Lower lobe of right lung (tissue), 2 donors: Measurements from ENCODE around the gene MEP1A. TPM values are rescaled to one million over a fixed set of nuclear protein-coding genes. Genes with fewer than 3 reads are reported as not detected.
"Not testable (repeated sequence)": the region's sequence is repeated elsewhere in the genome, so short reads cannot be mapped to it uniquely, and the experiment has no call there.

ENCODE experiments used
- ATAC-seq, 2 donors: fragments of 200-7000 bp; cut with Tn5 transposase; one replicate each; pipeline ENCODE4 v1.9.1; 2020 to 2022; ENCODE audit warnings: mild to moderate bottlenecking in 2 of 2, moderate library complexity in 2 of 2
- DNase-seq: peaks from one replicate; pipeline ENCODE4 v3.0.0-alpha.2; 2020
- H3K27ac ChIP-seq: fragments of 200-600 bp; one replicate; pipeline ENCODE4 v1.8.0; 2022
- H3K27me3 ChIP-seq: fragments of 200-600 bp; one replicate; pipeline ENCODE4 v1.8.0; 2022; ENCODE audit warnings: low read depth
- H3K36me3 ChIP-seq: fragments of 200-600 bp; one replicate; pipeline ENCODE4 v1.8.0; 2022; ENCODE audit warnings: mild to moderate bottlenecking
- H3K4me1 ChIP-seq: fragments of 200-600 bp; one replicate; pipeline ENCODE4 v1.8.0; 2022
- H3K4me3 ChIP-seq: fragments of 200-600 bp; one replicate; pipeline ENCODE4 v1.8.0; 2022; ENCODE audit warnings: mild to moderate bottlenecking
- H3K9me3 ChIP-seq: fragments of 200-600 bp; one replicate; pipeline ENCODE4 v1.8.0; 2022
- CTCF ChIP-seq: fragments of 200-600 bp; IDR thresholded peaks from one replicate; pipeline ENCODE4 v1.8.0; 2022; ENCODE audit warnings: antibody characterized with exemption, mild to moderate bottlenecking
- intact Hi-C: fragments of 100-400 bp; cut with DNase I; formaldehyde crosslinking; loops from one replicate; pipeline ENCODE4 v1.11.0; 2022
- total RNA-seq: library from RNA; stranded (reverse); fragmentation: NEBNext Ultra II Directional; extraction: Animal tissue kit (Norgen Biotek cat#: 25700); gene quantifications from one replicate; pipeline ENCODE4 v1.2.1, GENCODE V29; 2021
- donor health status: DM: no; HTN: yes; CAD: no; lungs with severe emphysema.

MEP1A gene
- total RNA-seq, 1 donor from 2014 or later, result 0.41 TPM

GRCh38 chr6:46772762-46773161 lies 20.4 kb upstream of the MEP1A start:
- Histone ChIP-seq H3K27me3 (no peaks in the 10 kb centered on the region), H3K4me1 (peaks cover 21% of the 10 kb centered on the region), H3K36me3 (no peaks in the 10 kb centered on the region), H3K9me3 (no peaks in the 10 kb centered on the region), H3K27ac (peak overlapping the region; percentile 37), H3K4me3 (no peak overlapping the region)
- ATAC-seq (peak; percentile 66 to 87), DNase-seq (peak; percentile 72)
- intact Hi-C loops, result no loop called here
- TF ChIP-seq CTCF, result no peak

DNA sequence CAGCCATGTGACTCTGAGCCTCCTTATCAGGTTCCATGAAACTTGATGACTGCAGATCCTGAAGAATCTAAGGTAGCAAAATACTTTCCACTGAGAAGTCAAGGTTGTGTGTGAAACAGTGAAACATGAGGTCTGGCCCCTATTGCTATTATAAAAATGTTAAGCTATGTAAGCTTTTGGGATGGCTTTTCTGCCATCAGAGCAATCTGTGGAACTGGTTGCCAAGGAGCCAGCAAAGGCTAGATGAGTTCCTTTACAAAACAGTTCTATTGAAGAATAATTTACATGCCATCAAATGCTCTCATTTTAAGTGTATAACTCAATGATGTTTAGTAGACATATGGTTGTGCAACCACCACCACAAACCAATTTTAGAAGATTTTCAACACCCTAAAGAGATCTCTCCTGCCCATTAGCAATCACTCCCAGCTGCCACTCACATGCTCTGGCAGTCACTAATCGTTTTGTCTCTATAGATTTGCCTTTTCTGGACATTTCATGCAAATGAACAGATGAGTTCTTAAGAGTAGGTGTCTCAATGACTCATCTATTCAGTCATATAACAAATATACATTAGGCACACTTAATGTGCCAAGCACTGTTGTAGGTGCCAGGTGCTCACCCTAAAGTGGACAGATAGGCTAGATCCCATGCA lies 19.9 kb upstream of the MEP1A start:
- Histone ChIP-seq H3K27ac (no peak overlapping the region), H3K4me3 (no peak overlapping the region), H3K36me3 (no peaks in the 10 kb centered on the region), H3K27me3 (no peaks in the 10 kb centered on the region), H3K9me3 (no peaks in the 10 kb centered on the region), H3K4me1 (peaks cover 21% of the 10 kb centered on the region)
- intact Hi-C loops, result no loop called here
- TF ChIP-seq CTCF, result no peak
- no peak for DNase-seq
- ATAC-seq, result no peak

DNA sequence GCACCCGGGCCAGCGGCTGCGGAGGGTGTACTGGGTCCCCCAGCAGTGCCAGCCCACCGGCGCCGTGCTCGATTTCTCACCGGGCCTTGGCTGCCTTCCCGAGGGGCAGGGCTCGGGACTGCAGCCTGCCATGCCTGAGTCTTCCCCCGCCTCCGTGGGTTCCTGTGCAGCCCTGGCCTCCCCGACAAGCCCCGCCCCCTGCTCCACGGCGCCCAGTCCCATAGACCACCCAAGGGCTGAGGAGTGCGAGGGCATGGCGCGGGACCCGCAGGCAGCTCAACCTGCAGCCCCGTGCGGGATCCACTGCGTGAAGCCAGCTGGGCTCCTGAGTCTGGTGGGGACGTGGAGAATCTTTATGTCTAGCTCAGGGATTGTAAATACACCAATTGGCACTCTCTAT lies 18.5 kb upstream of the MEP1A start:
- not testable (repeated sequence) for DNase-seq

DNA sequence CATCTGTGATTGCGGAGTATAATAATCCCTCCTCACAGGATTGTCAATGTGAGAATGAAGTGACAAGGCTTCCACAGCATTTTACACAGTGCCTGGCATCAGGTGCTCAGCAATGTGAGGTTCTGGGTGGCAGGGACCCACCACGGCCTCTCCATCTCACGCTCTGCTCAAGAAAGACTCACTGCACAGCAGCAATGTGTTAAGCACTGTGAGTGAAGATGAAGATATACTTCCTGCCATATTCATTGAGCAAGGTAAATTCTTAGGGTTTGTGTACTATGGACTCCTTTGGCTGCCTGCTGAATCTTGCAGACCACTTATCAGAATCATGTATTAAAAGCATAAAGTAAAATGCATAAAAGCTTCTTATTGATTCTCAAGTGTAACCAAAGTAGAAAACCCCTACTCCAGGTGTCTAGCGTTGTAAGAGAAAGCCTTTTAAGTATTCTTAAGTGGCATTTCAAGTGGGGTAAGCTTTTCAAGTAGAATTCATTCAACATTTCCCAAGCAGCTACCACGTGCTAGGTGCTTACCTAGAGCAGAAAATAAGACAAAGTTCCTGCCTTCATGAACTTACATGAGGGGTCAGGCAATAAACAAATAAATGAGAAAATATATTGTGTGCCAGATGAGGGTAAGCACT lies 17.0 kb upstream of the MEP1A start:
- Histone ChIP-seq H3K27ac (no peak overlapping the region), H3K9me3 (no peaks in the 10 kb centered on the region), H3K4me3 (no peak overlapping the region), H3K27me3 (no peaks in the 10 kb centered on the region), H3K36me3 (no peaks in the 10 kb centered on the region), H3K4me1 (peaks cover 21% of the 10 kb centered on the region)
- intact Hi-C loops, result no loop called here
- no peak for TF ChIP-seq CTCF
- DNase-seq (no peak), ATAC-seq (peak; percentile 66 to 89)

More for the DNA sequence above, 18.5 kb upstream of the MEP1A start:
- H3K4me3 ChIP-seq, H3K9me3 ChIP-seq, H3K27me3 ChIP-seq, ATAC-seq, H3K27ac ChIP-seq, intact Hi-C loops, H3K36me3 ChIP-seq: not testable (repeated sequence)
- H3K4me1 ChIP-seq, result peaks cover 21% of the 10 kb centered on the region

GRCh38 chr6:46777476-46778346 lies 15.5 kb upstream of the MEP1A start:
- H3K27ac ChIP-seq, result no peak overlapping the region
- no peak overlapping the region for H3K4me3 ChIP-seq
- no peaks in the 10 kb centered on the region for H3K27me3 ChIP-seq
- no peaks in the 10 kb centered on the region for H3K9me3 ChIP-seq
- TF ChIP-seq CTCF, result no peak
- DNase-seq (no peak), ATAC-seq (no peak)
- H3K4me1 ChIP-seq, result peaks cover 21% of the 10 kb centered on the region
- intact Hi-C loops, result no loop called here
- H3K36me3 ChIP-seq, result no peaks in the 10 kb centered on the region
